GM18499 (cell line): Measurements from ENCODE around the gene SGCE.
"Not testable (repeated sequence)": the region's sequence is repeated elsewhere in the genome, so short reads cannot be mapped to it uniquely, and the experiment has no call there.

Experiments
- ATAC-seq: cut with Tn5 transposase; IDR thresholded peaks from one replicate; pipeline ENCODE4 v1.9.1; 2021; ENCODE audit warnings: moderate number of reproducible peaks; ENCODE audit not compliant: insufficient read depth, unreplicated experiment

Gene SGCE

GRCh38 chr7:94655848-94656657 is at the start of gene SGCE:
Gene SGCE (minus strand): TSS chr7:94656133. CDS start chr7:94656098, 35 bp downstream.
- ATAC-seq = no peak

DNA sequence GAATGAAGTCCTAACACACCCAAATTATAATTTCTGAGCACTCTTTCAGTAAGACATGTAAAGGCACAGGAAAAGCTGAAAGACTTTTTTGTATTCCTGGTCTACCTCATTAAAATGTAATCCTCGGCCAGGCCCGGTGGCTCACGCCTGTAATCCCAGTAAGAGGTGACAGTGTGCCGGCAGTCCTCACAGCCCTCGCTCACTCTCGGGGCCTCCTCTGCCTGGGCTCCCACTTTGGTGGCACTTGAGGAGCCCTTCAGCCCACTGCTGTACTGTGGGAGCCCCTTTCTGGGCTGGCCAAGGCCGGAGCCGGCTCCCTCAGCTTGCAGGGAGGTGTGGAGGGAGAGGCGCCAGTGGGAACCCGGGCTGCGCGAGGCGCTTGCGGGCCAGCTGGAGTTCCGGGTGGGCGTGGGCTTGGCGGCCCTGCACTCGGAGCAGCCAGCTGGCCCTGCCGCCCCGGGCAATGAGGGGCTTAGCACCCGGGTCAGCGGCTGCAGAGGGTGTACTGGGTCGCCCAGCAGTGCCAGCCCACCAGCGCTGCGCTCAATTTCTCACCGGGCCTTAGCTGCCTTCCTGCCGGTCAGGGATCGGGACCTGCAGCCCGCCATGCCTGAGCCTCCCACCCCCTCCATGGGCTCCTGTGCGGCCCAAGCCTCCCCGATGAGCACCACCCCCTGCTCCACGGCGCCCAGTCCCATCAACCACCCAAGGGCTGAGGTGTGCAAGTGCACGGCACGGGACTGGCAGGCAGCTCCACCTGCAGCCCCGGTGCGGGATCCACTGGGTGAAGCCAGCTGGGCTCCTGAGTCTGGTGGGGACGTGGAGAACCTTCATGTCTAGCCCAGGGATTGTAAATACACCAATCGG is 49.5 kb upstream of the SGCE start:
- not testable (repeated sequence) for ATAC-seq

- ATAC-seq = no peak
Measured at GRCh38 chr7:94701555-94701973, 45.6 kb upstream of the SGCE start.

DNA sequence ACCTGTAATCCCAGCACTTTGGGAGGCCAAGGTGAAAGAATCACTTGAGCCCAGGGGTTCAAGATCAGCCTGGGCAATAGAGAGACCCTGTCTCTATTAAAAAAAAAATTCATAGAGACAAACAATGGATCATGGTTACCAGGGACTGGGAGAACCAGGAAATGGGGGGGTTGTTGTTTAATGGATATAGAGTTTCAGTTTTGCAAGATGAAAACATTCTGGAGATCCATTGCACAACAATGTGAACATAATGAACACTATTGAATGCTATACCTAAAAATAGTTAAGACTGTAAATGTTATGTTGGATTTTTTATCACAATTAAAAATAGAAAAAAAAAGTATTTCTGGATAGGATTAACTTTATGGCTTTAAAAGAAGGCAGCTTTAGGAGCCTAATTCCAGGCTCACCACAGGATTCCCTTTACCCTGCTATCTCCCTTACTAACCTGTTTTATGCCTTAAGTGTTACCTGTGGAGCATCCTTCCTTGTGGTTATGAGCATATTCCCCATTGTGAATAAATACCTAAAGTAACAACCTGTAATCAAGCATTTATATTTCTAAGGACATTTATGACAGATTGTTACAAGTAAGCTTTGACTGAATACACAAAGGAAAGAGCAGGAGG is 45.1 kb upstream of the SGCE start:
- no peak for ATAC-seq

- no peak for ATAC-seq
Measured at GRCh38 chr7:94698275-94698674, 42.3 kb upstream of the SGCE start.

DNA sequence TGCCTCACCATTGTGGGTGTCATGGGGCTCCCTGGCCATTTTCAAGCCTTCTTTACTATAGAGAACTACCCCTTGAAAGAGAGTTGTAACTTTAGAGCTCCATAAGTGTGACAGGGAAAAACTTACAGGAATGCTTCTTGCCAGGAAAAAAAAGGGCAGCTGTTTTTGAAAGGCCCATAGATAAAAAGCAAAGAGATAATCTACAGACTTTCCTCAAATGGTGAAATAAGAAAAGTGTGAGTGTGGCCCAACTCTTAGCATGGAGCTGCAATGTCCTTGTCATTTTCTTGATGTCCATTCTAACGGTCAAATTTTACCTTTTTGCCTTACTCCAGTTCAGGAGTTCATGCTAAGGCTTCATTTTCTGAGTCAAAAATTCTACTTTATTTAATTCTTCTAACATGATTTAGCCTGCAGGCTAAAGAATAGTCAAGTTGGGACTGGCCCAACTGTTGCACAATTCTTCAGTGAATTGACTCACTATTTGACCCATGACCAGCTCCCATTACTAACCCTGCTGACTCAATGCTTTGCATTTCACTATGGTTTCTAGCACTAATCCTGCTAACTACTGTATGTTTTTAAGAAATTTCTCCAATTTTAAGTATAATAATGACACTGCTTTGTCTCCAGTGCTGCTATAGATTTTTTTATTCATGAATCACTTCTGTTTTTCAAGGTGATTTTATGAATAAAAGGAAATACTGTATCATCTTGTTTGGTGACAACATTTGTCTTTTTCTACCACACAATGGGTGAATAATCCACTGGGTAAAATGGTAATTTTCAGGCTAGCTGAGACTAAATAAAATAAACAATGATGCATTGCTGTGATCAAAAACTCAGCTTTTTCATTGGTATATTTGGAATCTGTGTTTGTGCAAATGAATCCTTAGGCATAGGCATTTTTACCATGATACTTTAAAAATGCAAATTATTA is 41.4 kb upstream of the SGCE start:
- no peak for ATAC-seq

DNA sequence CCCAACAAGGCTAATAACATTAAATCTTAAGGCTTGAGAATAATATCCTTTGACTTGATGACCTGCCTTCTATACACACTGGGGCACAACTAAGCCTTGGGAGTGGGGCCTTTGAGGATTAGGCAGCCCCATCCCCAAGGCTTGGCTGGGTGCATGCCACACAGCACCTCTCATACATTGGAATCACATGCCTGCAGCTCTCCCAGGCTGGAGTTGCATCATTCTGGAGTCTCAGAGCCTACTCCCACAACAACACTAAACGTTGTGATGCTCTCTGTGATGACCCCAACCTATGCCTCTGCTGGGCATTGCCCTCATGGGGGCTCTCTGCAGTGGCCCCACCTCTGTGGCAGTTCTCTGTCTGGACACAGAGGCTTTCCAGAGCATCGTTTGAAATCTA is 31.9 kb upstream of the SGCE start:
- ATAC-seq = no peak

DNA sequence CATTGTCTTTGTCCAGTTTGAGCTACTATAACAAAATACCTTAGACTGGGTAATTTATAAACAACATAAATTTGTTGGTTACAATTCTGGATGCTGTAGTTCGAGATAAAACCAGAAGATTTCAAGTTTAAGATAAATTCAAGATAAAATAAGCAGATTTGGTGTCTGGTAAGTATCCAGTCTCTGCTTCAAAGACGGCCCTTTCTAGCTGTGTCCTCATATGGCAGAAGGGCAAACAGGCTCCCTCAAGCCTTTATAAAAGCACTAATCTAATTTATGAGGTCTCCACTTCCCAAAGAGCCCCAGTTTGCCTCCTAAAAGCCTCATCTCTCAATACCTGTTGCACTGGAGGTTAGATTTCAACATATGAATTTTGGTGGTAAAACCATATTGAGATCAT is 31.1 kb upstream of the SGCE start:
- no peak for ATAC-seq

DNA sequence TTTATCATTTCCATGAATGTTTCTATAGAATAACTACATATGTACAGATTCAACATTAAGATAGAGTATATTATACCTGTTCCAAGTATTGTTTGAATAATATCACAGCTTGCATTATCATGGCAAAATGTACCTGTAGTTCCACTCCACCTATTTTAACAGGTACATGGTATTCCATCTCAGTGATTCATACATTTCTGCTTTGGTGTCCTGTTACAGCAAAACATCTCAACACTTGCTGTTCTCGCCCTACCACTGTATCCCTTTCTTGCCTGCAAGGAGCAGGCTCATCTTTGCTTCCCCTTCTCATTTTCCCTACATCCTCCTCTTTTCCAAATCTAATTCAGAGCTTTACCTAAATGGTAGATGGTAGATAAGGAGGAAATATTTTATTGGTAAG is 27.1 kb upstream of the SGCE start:
- ATAC-seq = no peak

DNA sequence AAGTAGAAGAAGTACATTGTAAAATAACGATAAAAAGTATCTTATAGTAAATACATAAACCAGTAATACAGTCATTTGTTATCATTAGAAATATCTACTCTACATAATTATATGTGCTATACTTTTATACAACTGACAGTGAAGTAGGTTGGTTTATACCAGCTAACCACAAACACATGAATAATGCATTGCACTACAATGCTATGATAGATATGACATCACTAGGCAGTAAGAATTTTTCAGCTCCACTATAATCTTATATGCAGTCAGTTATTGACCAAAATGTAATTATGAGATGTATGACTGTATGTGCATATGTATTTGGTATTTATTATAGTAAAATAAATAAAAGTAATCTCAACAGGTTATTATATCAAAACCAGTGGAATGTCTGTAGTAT is 23.4 kb upstream of the SGCE start:
- no peak for ATAC-seq

DNA sequence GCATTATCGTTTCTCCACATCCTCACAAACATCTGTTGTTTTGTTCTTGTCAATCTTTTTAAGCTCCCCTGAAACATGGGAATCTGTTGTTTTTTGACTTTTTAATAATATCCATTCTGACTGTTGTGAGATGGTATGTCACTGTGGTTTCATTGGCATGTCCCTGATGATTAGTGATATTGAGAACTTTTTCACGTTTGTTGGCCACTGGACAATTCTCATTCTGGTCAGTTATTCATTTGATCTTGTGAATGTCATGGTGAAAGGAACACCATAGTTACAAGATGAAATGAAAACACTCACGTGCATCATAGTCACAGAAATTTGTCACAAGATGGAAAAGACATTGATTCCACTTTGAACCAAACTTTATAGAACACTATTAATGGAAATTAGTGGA is 20.5 kb upstream of the SGCE start:
- ATAC-seq = no peak

GRCh38 chr7:94675356-94675755 is 19.4 kb upstream of the SGCE start:
- no peak for ATAC-seq

- no peak for ATAC-seq
Measured at GRCh38 chr7:94671444-94672235, 15.7 kb upstream of the SGCE start.

DNA sequence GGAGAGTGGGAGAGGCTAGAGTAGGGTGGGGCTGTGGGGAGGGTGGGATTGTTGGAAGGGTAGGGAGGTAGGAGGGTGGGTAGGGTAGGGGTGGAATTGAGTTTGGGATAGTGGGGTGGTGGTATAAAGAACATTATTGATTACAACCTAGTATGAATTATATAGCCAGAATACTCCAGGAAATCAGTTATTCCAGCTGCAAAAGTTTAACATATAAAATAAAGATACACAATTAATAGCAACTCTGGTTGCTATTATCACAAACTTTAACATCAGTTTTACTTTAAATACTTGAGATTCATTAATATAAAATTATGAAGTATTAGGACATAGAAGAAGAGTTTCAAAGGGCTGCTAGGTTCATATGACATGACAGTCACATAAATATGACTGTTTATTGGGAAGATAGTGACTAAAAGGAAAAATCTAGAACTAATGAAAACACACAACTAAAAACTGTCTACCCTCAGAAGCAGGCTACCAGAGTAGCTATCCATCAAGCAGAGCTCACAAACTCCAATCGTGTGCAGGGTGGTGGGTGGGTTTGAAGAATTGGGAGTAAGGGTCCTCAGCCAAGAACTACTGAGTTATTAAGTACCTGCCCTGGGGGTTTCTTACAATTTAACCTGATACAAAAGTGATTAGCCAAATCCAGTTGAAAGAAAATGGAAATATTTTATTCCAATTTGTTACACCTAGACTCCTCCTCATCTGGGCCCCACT is 14.0 kb upstream of the SGCE start:
- ATAC-seq = no peak

- no peak for ATAC-seq
Measured at GRCh38 chr7:94666879-94667587, 11.1 kb upstream of the SGCE start.

- no peak for ATAC-seq
Measured at GRCh38 chr7:94665426-94665825, 9.5 kb upstream of the SGCE start.

- no peak for ATAC-seq
Measured at GRCh38 chr7:94664023-94664422, 8.1 kb upstream of the SGCE start.

DNA sequence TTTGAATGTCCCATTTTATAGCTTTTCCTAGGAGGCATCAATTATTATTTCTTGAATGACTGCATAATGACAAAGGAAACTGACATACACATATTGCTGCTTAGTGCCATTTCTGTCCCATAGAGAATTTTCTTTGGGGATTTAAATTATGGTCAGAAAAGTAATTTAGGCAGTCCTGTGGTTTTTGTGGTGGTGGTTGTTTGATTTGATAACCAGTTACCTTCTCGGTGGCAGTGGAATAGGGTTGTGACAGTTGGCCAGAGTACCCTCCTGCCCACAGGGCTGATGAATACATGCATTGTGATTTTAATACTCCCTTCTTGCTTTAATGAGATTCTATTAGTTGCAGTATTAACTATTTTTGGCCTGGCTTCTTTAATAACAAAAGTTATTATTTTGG is 6.6 kb upstream of the SGCE start:
- ATAC-seq = no peak
